Measurements from ENCODE around the gene APBA1.

GRCh38 chr9:69463497-69464068 lies 208.6 kb downstream of the APBA1 start:
- no peak for TF ChIP-seq CTCF (IDR thresholded peaks at IDR 0.05)
- no peak for TF ChIP-seq POLR2AphosphoS5 (IDR thresholded peaks at IDR 0.05; ENCODE audit: low read depth, low read length)
- TF ChIP-seq REST (IDR thresholded peaks at IDR 0.05; ENCODE audit: insufficient read depth in 1 of 2, low read depth in 2 of 2, low read length in 1 of 2), result no peak
